Mucosa of gallbladder (tissue), 1 donor: ENCODE measurements around the gene MMS19. TPM values are rescaled to one million over a fixed set of nuclear protein-coding genes. Genes with fewer than 3 reads are reported as not detected.
"Not testable (repeated sequence)": the region's sequence is repeated elsewhere in the genome, so short reads cannot be mapped to it uniquely, and the experiment has no call there.

Experiments used
- DNase-seq: peaks from one replicate; pipeline ENCODE4 v3.0.0-alpha.2; 2020; ENCODE audit warnings: low spot score
- total RNA-seq: library from RNA; stranded (reverse); gene quantifications from one replicate; pipeline ENCODE4 v1.2.1, GENCODE V29; 2021
- donor health status: DM: no; HTN: no; CAD: no.

The MMS19 gene
- total RNA-seq, 1 donor from 2014 or later = 48.1 TPM

GRCh38 chr10:97529685-97530465, 31.7 kb upstream of the MMS19 start:
- no peak for DNase-seq

GRCh38 chr10:97528876-97529275, 30.7 kb upstream of the MMS19 start:
- DNase-seq = not testable (repeated sequence)

- DNase-seq = no peak
These were observed 27.5 kb upstream of the MMS19 start for GRCh38 chr10:97525683-97526110.

- DNase-seq = no peak
These were observed 26.9 kb upstream of the MMS19 start for GRCh38 chr10:97525086-97525485.

DNA sequence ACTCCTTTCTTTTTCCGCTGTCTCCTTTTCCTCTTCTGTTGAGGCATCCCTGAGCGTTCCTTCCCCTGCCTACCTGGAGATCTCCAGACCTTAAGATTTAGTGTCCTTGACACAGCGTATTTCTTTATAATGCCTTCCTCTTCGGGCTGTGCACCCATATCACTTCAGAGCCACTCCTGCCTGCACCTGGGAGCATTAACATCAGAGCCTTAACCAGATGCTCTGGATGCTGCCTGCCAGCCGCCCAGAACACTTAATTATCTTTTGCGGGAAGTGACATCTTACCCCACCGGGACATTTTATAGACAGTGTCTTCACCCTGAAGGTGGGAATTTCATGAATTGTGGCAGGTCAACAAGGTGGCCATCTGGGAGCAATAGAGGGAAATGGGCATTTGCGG, 24.7 kb upstream of the MMS19 start:
- no peak for DNase-seq

DNA sequence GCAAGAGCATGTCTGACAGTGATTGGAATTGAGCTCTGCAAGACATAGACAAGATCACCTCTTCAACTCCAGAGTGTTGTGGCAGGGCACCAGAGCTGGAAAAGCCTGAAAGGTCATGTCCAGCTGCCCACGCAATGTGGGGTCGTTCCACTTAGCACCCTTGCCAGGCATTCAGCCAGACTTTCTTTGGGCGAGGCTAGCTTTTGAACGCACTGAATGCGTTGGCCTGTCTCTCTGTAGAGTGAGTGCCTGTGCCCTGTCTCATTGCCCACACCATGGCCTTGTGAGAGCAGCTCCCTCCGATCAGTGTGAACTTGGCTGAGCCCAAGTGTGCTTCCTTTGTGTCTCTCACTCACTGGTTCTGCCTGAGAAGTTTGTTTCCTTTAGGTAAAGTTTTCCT, 23.8 kb upstream of the MMS19 start:
- DNase-seq = no peak

DNA sequence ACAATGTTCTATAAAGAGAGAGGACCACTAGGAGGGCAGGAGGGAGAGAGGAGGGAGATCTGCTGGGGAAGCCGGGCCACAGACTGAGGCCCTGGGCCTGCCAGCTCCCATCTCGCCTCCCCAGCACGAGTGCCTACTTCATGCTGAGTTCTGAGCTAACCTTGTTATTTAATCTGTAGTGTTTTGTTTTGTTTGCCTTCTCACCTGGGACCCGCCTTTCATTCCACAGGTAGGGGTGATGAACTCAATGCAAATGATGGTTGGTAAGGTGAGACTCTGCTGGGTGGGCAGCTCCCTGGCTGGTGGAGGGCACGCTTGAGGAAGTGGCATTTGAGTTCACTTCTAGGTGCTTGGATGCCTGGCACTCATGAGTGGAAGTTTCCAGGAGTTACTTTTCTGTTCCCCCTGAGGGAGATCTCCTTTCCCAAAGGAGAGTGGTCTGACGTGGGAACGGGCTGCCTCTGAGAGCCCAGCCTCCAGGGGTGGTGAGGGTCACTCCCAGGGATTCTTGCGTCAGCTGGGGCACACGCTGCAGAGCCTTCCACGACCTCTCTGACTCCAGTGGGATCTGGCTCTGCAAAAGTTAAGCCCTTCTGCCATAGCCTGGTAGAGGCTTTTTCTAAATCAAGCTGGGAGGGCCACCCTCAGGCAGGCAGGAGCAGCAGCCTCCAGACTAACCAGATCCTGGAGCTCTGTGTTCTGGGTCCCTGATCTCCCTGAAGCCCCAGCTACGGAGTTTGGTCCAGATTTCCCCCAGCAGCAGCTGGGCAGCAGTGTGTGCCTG, 22.9 kb upstream of the MMS19 start:
- DNase-seq = no peak

DNA sequence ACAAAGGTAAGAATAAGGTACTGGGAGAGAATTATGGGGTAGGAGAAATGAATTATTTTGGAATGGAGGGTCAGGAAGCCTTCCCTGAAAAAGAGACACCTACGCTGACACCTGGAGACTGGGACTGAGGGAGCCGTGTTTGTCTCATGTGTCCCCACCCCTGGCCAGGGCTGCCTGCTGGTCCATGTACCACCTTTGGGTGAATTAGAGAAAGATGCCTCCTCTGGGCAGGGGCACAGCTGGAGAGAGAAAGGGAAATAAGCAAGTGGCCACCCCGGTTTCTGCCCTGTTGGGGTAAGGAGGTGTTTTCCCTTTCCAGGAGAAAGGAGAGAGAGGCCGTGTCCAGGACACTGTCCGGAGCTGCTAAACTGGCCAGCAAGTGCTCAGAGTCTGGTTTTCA, 22.3 kb upstream of the MMS19 start:
- no peak for DNase-seq

DNA sequence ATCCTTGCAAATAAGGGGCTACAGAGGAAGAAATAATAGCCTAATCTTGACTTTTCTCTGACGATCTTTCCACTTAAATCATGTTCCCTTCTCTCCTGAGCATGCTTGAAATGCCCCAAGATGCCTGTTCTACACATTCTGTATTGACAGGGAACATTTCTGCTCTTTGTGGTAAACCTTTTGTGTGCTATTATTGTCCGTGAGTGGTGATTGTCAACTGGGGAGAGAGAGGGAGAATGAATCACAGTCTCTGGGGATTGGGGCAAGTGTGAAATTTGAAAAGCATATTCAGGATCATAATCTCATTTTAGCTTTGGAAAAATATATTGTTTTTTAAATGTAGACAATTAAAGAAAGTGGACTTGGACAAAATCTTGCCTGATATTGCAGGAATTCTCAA, 21.1 kb upstream of the MMS19 start:
- no peak for DNase-seq

DNA sequence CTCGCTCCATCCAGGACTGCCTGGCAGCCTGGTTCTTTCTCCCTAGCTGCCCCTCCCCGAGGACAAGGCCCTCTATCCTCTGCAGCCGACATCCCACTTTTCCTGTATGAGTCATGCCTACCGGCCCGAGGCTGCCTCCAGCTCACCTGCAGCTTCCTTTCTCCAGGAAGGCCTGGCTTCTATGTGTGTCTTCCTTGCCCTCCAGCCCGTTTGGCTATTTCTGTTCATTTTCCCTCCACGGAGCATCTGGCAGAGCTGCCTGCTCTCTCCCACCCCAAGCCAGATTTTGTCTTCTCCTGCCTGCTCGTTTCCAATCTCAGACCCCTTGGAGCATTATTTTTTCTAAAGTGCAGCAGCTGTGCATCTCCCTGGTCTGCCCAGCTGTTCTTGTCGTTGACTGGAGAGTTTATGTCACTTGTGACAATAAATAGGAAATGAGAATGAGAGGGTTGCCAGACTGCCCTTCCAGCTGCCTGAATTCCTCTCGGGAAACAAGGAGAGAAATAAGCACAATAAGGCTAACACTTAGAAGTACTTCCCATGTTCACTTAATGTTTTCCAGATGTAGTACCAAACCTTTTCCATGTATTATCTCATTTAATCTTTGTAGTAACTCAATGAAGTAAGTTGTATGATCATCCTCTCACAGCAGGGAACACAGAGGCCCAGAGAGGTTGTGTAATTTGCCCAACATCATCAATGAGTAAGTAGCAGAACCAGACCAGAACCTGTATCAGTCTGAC, 20.2 kb upstream of the MMS19 start:
- no peak for DNase-seq

- no peak for DNase-seq
These were observed 19.6 kb upstream of the MMS19 start for GRCh38 chr10:97517778-97518300.

DNA sequence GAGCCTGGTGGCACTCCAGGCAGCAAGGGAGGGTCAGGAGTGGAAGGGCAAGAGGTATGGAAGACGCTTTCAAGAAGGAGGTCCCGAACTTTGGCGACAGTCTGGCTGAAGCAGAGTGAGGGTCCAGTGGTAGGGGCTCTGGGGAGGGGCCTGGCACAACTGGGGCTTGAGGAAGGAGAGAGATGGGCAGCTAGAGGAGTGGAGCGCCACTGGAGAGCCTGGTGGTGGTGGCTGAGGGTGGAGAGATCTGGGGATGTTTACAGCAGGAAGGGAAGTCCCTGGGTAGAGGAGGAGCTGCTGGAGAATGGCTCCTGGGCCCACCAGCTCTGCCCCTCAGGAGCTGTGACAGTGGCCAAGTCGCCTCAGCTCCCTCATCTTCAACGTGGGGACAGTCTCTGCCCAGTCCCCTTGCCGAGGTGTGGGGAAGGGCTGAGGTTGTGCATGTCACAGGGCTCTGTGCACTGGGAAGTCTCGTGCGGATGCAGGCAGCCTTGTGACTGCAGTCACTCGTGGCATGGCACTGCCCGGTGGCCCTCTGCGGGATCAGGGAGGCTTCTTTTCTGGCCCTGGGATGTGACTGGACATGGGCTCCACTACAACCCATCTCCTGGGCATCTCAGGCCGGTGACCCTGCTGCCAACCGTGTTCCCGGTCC, 19.0 kb upstream of the MMS19 start:
- DNase-seq = no peak

DNA sequence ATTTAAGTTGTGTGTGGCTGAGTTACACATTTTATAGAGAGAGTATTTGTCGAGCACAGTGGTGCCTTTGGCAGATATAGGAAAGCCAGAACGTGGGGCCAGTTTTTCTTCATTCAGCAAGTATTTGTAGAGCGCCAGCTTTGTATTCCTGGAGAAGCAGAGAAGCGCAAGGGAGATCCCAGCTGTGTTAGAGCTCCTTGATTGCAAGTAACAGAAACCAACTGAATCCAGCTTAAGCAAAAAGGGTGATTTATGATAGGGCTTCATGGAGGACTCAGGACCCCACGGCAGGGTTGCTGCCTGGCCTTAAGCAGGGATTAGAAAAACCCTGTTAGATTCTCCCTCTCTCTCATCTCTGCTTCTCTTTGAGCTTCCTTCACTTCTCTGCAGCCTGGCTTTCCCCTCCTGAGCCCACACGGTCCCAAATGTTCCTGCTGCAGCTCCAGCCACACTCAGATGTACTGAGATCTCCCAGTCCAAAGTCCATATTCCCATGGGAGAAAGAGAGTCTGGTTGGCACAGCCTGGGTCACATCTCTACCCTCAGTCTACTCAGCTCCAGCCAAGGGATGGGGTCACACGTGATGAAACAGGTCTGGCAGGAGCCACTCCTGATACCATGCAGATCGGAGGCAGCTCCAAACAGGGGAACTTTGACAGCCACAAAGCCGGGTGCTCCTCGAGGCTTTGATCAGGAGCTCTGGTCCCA, 17.2 kb upstream of the MMS19 start:
- DNase-seq = peak; percentile 57

- DNase-seq = no peak
These were observed 16.1 kb upstream of the MMS19 start for GRCh38 chr10:97514344-97514743.

GRCh38 chr10:97512993-97513392, 14.8 kb upstream of the MMS19 start:
- no peak for DNase-seq

GRCh38 chr10:97511711-97512440, 13.7 kb upstream of the MMS19 start:
- DNase-seq = no peak

- DNase-seq = no peak
These were observed 12.5 kb upstream of the MMS19 start for GRCh38 chr10:97510686-97511085.

GRCh38 chr10:97509120-97509680, 11.0 kb upstream of the MMS19 start:
- no peak for DNase-seq

DNA sequence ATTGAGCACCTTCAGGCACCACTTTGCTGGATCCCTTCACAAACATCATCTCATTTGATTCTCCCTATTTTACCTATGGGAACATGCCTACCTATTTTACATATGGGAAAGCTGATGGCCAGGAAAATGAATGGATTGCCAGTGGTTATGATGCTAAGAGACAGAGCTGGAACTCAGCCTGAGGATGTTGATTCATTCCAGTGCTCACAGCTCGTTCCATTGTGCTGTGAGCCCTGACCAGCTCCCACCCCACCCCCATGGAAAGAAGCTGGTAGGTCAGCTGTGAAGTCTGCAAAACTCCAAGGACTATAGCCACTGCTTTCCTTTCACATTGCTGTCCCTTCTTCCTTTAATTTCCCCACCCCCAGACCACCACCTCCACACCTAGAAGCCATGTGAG, 10.1 kb upstream of the MMS19 start:
- no peak for DNase-seq
